Inflammatory macrophage (primary cell): ENCODE measurements around the gene ROBO1.
"Not testable (repeated sequence)": the region's sequence is repeated elsewhere in the genome, so short reads cannot be mapped to it uniquely, and the experiment has no call there.

Experiments
- DNase-seq, 2 donors: peaks; one replicate each; pipeline ENCODE4 v3.0.0-alpha.2; 2020 to 2022

Gene ROBO1

GRCh38 chr3:78724859-78725258, 1042.9 kb downstream of the ROBO1 start:
- DNase-seq = no peak

- not testable (repeated sequence) for DNase-seq
Observed at GRCh38 chr3:78724364-78724763, 1043.4 kb downstream of the ROBO1 start.

GRCh38 chr3:78721771-78722543, 1045.8 kb downstream of the ROBO1 start:
- no peak for DNase-seq

- no peak for DNase-seq
Observed at GRCh38 chr3:78718707-78719106, 1049.1 kb downstream of the ROBO1 start.

- no peak for DNase-seq
Observed at GRCh38 chr3:78717041-78717440, 1050.8 kb downstream of the ROBO1 start.

- no peak for DNase-seq
Observed at GRCh38 chr3:78712941-78713340, 1054.9 kb downstream of the ROBO1 start.

GRCh38 chr3:78712270-78712669, 1055.5 kb downstream of the ROBO1 start:
- DNase-seq = no peak

GRCh38 chr3:78708565-78709073, 1059.2 kb downstream of the ROBO1 start:
- DNase-seq = no peak

- no peak for DNase-seq
Observed at GRCh38 chr3:78707609-78708008, 1060.2 kb downstream of the ROBO1 start.

- DNase-seq = no peak
Observed at GRCh38 chr3:78706906-78707523, 1060.8 kb downstream of the ROBO1 start.

- no peak for DNase-seq
Observed at GRCh38 chr3:78703944-78704343, 1063.9 kb downstream of the ROBO1 start.

GRCh38 chr3:78701537-78701936, 1066.3 kb downstream of the ROBO1 start:
- DNase-seq = no peak

GRCh38 chr3:78698431-78698830, 1069.4 kb downstream of the ROBO1 start:
- no peak for DNase-seq

GRCh38 chr3:78697426-78697825, 1070.4 kb downstream of the ROBO1 start:
- DNase-seq = no peak

GRCh38 chr3:78690766-78691165, 1077.0 kb downstream of the ROBO1 start:
- DNase-seq = no peak

- DNase-seq = no peak
Observed at GRCh38 chr3:78689378-78689777, 1078.4 kb downstream of the ROBO1 start.

- DNase-seq = no peak
Observed at GRCh38 chr3:78687520-78687919, 1080.3 kb downstream of the ROBO1 start.

GRCh38 chr3:78683284-78683683, 1084.5 kb downstream of the ROBO1 start:
- no peak for DNase-seq

GRCh38 chr3:78675119-78675805, 1092.5 kb downstream of the ROBO1 start:
- DNase-seq = not testable (repeated sequence)

- DNase-seq = no peak
Observed at GRCh38 chr3:78670746-78671145, 1097.1 kb downstream of the ROBO1 start.

- no peak for DNase-seq
Observed at GRCh38 chr3:78670094-78670493, 1097.7 kb downstream of the ROBO1 start.

- no peak for DNase-seq
Observed at GRCh38 chr3:78668302-78668701, 1099.5 kb downstream of the ROBO1 start.

- DNase-seq = no peak
Observed at GRCh38 chr3:78666470-78666800, 1101.4 kb downstream of the ROBO1 start.
